ENCODE data around the gene LINGO3.

The LINGO3 gene

DNA sequence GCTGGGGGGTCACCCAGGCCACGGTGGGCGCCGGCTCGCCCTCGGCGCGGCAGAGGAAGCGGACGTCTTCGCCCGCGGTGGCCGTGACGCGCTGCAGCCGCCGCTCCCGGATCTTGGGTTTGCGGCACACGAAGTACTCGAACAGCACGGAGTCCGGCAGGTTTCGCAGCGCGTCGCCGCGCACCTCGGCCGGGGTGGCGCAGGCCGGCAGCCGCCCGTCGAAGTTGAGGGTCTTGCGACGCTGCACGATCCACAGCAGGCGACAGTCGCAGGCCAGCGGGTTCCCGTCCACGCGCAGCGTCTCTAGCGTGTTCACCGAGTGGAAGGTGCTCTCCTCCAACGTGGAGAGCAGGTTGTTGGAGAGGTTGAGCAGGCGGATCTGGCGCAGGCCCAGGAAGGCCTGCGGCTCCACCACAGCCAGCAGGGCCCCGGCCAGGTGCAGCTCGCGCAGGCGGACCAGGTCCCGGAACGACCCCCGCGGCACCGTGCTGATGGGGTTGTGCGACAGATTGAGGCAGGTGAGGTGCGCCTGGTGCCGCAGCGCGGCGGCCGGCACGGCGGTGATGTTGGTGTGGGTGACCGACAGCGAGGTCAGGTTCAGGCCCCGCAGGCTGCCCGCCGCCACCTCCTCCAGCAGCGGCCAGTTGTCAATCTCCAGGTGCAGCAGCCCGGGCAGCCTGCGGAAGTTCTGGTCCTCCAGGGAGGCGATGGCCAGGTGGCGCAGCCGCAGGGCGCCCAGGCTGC, 17.3 kb downstream of the LINGO3 start:
- H3K27me3 ChIP-seq (ENCODE audit: insufficient read depth, poor library complexity, severe bottlenecking): peaks cover 46% of the 10 kb centered on the region
- peak; percentile 19; the same call in 2 of the 3 replicates for ATAC-seq (ENCODE audit: low read depth)

DNA sequence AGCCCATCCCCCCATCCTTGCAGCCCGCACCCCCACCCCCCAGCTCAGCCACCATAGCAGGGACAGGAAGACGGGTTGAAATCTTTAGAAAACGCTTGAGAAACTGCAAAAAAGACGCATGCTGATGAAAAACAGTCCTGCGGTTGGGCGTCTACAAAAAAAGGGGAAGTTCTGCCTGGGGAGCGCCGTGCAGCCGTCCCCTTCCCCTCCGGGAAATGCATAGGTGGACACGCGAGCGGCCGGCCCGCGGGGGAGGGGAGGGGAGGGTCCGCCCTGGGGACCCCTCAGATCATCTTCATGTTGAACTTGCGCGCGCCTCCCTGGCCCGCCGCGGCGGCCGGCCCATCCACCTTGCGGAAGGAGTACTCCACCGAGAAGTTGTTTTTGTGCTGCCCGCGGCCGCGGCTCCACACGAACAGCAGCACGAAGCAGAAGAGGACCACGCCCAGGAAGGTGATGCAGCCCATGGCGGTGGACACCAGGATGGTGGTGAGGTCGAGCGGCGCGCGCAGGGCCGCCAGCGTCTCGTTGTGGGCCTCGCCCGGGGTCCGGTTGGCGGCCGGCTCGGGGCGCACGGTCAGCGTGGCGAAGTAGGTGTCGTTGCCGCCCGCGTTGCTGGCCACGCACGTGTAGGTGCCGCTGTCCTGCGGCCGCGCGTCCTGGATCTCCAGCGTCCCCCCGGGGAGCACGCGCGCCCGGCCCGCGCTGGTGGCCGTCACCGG, 18.1 kb downstream of the LINGO3 start:
- H3K27ac ChIP-seq (ENCODE audit: poor library complexity, severe bottlenecking): no peak overlapping the region

More for the DNA sequence above, 17.3 kb downstream of the LINGO3 start:
- Histone ChIP-seq H3K4me1 (ENCODE audit: insufficient read depth, poor library complexity, severe bottlenecking) (no peaks in the 10 kb centered on the region), H3K36me3 (ENCODE audit: low read depth) (no peaks in the 10 kb centered on the region), H3K27ac (ENCODE audit: poor library complexity, severe bottlenecking) (no peak overlapping the region), H3K4me3 (ENCODE audit: severe bottlenecking) (peak overlapping the region; percentile 4), H3K9me3 (ENCODE audit: severe bottlenecking) (no peaks in the 10 kb centered on the region)
- TF ChIP-seq, protein P1, sequence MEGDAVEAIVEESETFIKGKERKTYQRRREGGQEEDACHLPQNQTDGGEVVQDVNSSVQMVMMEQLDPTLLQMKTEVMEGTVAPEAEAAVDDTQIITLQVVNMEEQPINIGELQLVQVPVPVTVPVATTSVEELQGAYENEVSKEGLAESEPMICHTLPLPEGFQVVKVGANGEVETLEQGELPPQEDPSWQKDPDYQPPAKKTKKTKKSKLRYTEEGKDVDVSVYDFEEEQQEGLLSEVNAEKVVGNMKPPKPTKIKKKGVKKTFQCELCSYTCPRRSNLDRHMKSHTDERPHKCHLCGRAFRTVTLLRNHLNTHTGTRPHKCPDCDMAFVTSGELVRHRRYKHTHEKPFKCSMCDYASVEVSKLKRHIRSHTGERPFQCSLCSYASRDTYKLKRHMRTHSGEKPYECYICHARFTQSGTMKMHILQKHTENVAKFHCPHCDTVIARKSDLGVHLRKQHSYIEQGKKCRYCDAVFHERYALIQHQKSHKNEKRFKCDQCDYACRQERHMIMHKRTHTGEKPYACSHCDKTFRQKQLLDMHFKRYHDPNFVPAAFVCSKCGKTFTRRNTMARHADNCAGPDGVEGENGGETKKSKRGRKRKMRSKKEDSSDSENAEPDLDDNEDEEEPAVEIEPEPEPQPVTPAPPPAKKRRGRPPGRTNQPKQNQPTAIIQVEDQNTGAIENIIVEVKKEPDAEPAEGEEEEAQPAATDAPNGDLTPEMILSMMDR (IDR thresholded peaks at IDR 0.05; ENCODE audit: poor library complexity, severe bottlenecking): no peak
- no peak for DNase-seq (ENCODE audit: low spot score)

DNA sequence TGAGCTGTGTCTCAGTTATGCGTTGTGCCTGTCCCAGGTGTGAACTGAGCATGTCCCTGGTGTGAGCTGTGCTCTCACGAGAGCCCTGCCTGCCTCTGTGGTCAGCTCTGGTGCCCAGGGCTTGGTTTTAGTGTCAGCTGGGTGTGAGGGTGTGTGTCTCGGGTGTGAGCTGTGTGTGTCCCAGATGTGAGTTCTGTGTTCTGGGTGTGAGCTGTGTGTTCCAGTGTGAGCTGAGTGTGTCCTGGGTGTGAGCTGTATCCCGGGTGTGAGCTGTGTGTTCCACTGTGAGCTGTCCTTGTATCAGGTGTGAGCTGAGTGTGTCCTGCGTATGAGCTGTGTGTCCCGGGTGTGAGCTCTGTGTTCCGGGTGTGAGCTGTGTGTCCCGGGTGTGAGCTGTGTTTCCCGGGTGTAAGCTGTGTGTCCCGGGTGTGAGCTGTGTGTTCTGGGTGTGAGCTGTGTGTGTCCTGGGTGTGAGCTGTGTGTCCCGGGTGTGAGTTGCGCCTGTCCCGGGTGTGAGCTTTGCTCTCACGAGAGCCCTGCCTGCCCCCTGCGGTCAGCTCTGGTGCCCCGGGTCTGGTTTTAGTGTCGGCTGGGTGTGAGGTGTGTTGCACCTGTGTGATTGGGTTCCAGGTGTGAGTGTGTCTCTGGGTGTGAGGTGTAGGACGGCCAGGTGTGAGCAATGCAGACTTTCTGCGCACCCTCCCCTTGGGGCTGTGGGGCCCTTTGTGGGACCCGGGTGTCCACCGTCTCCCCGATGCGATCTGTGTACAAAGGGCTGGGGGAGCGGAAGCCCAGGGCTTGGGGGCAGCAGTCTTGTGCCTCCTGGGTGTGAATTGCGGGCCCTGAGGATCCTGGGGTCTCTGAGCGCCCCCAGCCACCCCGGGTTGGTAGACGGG, 18.9 kb downstream of the LINGO3 start:
- H3K4me3 ChIP-seq (ENCODE audit: severe bottlenecking): no peak overlapping the region
- ATAC-seq (ENCODE audit: low read depth) (no peak), DNase-seq (ENCODE audit: low spot score) (no peak)
- TF ChIP-seq, protein P1 (IDR thresholded peaks at IDR 0.05; ENCODE audit: poor library complexity, severe bottlenecking): no peak
- H3K9me3 ChIP-seq (ENCODE audit: severe bottlenecking): no peaks in the 10 kb centered on the region
- H3K27me3 ChIP-seq (ENCODE audit: insufficient read depth, poor library complexity, severe bottlenecking): peaks cover 38% of the 10 kb centered on the region
- no peaks in the 10 kb centered on the region for H3K4me1 ChIP-seq (ENCODE audit: insufficient read depth, poor library complexity, severe bottlenecking)
- no peak overlapping the region for H3K27ac ChIP-seq (ENCODE audit: poor library complexity, severe bottlenecking)
- no peaks in the 10 kb centered on the region for H3K36me3 ChIP-seq (ENCODE audit: low read depth)

More for the DNA sequence above, 18.1 kb downstream of the LINGO3 start:
- Histone ChIP-seq H3K27me3 (ENCODE audit: insufficient read depth, poor library complexity, severe bottlenecking) (peaks cover 40% of the 10 kb centered on the region), H3K4me3 (ENCODE audit: severe bottlenecking) (peak overlapping the region; percentile 4), H3K36me3 (ENCODE audit: low read depth) (no peaks in the 10 kb centered on the region), H3K9me3 (ENCODE audit: severe bottlenecking) (no peaks in the 10 kb centered on the region), H3K4me1 (ENCODE audit: insufficient read depth, poor library complexity, severe bottlenecking) (no peaks in the 10 kb centered on the region)
- ATAC-seq (ENCODE audit: low read depth) (peak; percentile 46; the same call in 1 of the 3 replicates), DNase-seq (ENCODE audit: low spot score) (no peak)
- TF ChIP-seq, protein P1 (IDR thresholded peaks at IDR 0.05; ENCODE audit: poor library complexity, severe bottlenecking): no peak

DNA sequence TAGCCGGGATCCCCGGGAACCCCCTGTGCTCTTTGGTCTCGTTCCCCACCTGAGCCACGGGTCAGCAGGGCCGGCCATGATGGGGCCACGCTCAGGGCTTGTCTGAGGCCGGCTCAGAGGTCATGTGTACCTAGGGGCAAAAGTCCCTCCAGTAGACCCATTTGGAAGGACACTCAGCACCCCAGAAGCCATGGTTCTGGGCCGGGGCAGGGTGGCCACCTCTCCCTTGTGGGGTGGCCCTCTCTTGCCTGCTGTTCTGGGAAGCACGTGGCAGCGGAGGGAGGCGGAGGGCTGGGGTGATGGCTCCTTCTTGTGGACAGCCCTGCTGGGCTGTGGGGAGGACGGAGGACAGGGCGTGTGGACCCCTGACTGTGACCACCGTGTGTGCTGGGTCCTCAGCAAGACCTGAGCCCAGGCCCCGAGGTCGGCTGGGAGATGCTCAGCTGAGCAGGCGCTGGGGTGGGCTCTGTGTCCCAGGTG, 19.6 kb downstream of the LINGO3 start:
- no peak for DNase-seq (ENCODE audit: low spot score)
- Histone ChIP-seq H3K4me3 (ENCODE audit: severe bottlenecking) (no peak overlapping the region), H3K9me3 (ENCODE audit: severe bottlenecking) (no peaks in the 10 kb centered on the region), H3K27me3 (ENCODE audit: insufficient read depth, poor library complexity, severe bottlenecking) (peaks cover 38% of the 10 kb centered on the region), H3K4me1 (ENCODE audit: insufficient read depth, poor library complexity, severe bottlenecking) (no peaks in the 10 kb centered on the region), H3K36me3 (ENCODE audit: low read depth) (no peaks in the 10 kb centered on the region), H3K27ac (ENCODE audit: poor library complexity, severe bottlenecking) (no peak overlapping the region)
- ATAC-seq (ENCODE audit: low read depth): no peak
- TF ChIP-seq, protein P1 (IDR thresholded peaks at IDR 0.05; ENCODE audit: poor library complexity, severe bottlenecking): no peak
